H1 (cell line): ENCODE measurements around the gene PPP1R13B.

ENCODE experiments used
- CTCF ChIP-seq, 3 experiments: IDR thresholded peaks; 1 replicate in 2 of 3; 2 replicates in 1 of 3; pipeline versions ENCODE4 v1.5.1 to v1.6.1; 2011; ENCODE audit warnings: low read length in 3 of 3, mild to moderate bottlenecking in 3 of 3, inconsistent platforms in 2 of 3, low read depth in 1 of 3, moderate library complexity in 1 of 3; ENCODE audit not compliant: insufficient read depth in 1 of 3; ENCODE audit errors: control extremely low read depth in 1 of 3
- EZH2 ChIP-seq: fragments of 200-600 bp; sonication (generic); IDR thresholded peaks from 2 replicates; pipeline ENCODE4 v1.7.1; 2012; ENCODE audit warnings: low read depth, mild to moderate bottlenecking, moderate library complexity, low read length, inconsistent platforms; ENCODE audit not compliant: severe bottlenecking
- RNF2 ChIP-seq: fragments of 200-900, 300-1000 bp; sonication (generic); IDR thresholded peaks from 2 replicates; pipeline ENCODE4 v1.7.1; 2016; ENCODE audit warnings: borderline replicate concordance, low read depth, mild to moderate bottlenecking, antibody characterized with exemption, low read length; ENCODE audit not compliant: poor library complexity, severe bottlenecking; ENCODE audit errors: missing control alignments
- USF2 ChIP-seq: IDR thresholded peaks from 2 replicates; pipeline ENCODE4 v1.6.1; 2011; ENCODE audit warnings: low read length, improper control_type of control experiment

- TF ChIP-seq CTCF (IDR thresholded peaks at IDR 0.05; ENCODE audit: control extremely low read depth in 1 of 3, insufficient read depth in 1 of 3, low read depth in 1 of 3, low read length in 3 of 3) (no peak), RNF2 (no peak), USF2 (no peak), EZH2 (no peak)
Measured at GRCh38 chr14:103869406-103870143, 22.2 kb upstream of the PPP1R13B start.
